ENCODE data around the gene FAM163B. TPM values are rescaled to one million over a fixed set of nuclear protein-coding genes. Genes with fewer than 3 reads are reported as not detected.
"Not testable (repeated sequence)": the region's sequence is repeated elsewhere in the genome, so short reads cannot be mapped to it uniquely, and the experiment has no call there.

Gene FAM163B
- total RNA-seq, 4 donors from 2014 or later, result not detected

DNA sequence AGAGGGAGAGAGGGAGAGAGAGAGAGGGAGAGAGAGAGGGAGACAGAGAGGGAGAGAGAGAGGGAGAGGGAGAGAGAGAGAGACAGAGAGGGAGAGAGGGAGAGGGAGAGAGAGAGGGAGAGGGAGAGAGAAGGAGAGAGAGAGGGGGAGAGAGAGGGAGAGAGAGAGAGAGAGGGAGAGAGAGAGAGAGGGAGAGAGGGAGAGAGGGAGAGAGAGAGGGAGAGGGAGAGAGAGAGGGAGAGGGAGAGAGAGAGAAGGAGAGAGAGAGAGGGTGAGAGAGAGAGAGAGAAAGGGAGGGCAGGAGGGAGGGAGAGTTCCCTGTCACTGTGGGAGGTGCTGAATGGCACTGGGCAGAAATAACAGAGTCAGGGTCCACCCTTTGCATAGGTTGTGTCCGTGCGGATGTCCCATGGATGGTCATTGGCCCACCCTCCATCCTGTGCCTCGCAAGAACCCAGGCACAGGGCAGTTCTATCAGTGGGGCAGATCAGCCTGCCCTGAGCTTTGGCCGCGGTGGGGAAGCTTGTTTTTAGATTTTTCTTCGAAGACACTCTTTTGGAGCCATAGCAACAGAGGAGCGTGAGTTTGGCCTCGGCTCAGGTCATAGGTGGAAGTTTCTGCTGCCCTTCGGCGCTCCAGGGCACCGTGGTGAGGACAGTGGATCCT, 44.6 kb downstream of the FAM163B start:
- no peak for DNase-seq
- Histone ChIP-seq H3K36me3 (no peaks in the 10 kb centered on the region), H3K9me3 (no peaks in the 10 kb centered on the region), H3K4me1 (peaks cover 0 to 8% (median 3%) of the 10 kb centered on the region in 4 donors), H3K4me3 (no peak overlapping the region), H3K27ac (peak overlapping the region in 1 of 4 donors; percentile 27), H3K27me3 (no peaks in the 10 kb centered on the region)
- TF ChIP-seq, protein P1, sequence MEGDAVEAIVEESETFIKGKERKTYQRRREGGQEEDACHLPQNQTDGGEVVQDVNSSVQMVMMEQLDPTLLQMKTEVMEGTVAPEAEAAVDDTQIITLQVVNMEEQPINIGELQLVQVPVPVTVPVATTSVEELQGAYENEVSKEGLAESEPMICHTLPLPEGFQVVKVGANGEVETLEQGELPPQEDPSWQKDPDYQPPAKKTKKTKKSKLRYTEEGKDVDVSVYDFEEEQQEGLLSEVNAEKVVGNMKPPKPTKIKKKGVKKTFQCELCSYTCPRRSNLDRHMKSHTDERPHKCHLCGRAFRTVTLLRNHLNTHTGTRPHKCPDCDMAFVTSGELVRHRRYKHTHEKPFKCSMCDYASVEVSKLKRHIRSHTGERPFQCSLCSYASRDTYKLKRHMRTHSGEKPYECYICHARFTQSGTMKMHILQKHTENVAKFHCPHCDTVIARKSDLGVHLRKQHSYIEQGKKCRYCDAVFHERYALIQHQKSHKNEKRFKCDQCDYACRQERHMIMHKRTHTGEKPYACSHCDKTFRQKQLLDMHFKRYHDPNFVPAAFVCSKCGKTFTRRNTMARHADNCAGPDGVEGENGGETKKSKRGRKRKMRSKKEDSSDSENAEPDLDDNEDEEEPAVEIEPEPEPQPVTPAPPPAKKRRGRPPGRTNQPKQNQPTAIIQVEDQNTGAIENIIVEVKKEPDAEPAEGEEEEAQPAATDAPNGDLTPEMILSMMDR (IDR thresholded peaks at IDR 0.05), result no peak
- TF ChIP-seq POLR2A (IDR thresholded peaks at IDR 0.05), result no peak

DNA sequence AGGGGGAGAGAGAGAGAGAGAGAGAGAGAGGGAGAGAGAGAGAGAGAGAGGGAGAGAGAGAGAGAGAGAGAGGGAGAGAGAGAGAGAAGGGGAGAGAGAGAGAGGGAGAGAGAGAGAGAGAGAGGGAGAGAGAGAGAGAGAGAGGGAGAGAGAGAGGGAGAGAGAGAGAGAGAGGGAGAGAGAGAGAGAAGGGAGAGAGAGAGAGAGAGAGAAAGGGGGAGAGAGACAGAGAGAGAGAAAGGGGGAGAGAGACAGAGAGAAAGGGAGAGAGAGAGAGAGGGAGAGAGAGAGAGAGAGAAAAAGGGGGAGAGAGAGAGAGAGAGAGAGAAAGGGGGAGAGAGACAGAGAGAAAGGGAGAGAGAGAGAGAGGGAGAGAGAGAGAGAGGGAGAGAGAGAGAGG, 45.4 kb downstream of the FAM163B start:
- not testable (repeated sequence) for H3K36me3 ChIP-seq, H3K9me3 ChIP-seq, DNase-seq, H3K4me3 ChIP-seq, H3K27me3 ChIP-seq, H3K27ac ChIP-seq, H3K4me1 ChIP-seq

DNA sequence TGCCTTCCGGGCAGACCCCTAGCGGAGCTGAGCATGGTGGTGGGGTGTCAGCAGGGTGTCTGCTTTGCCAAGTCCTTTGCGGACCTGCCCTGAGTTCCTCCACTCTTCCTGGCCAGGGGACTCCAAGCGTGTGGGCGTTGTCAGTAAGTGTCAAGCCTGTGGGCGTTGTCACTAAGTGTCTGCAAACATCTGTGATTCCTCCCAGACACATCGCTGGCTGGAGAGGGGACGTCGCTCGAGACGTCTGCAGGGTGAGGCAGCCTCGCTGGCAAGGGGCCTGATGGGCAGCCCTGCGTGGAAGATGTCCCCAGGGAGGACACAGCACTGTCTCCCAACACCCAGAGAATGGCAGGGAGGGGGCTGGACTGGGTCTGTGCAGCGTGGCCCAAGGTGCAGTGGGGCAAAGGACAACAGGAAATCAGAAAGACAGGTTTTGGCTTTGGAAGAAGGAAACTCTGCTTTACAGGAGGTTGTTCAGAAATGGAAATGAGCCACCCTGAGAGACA, 45.8 kb downstream of the FAM163B start:
- DNase-seq, result peak in 2 of 3 donors; percentile 57
- Histone ChIP-seq H3K27me3 (no peaks in the 10 kb centered on the region), H3K36me3 (no peaks in the 10 kb centered on the region), H3K4me3 (no peak overlapping the region), H3K4me1 (peaks cover 0 to 11% (median 3%) of the 10 kb centered on the region in 4 donors), H3K9me3 (no peaks in the 10 kb centered on the region), H3K27ac (peak overlapping the region in 1 of 4 donors; percentile 19)
- no peak for TF ChIP-seq POLR2A (IDR thresholded peaks at IDR 0.05)
- TF ChIP-seq, protein P1 (IDR thresholded peaks at IDR 0.05), result no peak

DNA sequence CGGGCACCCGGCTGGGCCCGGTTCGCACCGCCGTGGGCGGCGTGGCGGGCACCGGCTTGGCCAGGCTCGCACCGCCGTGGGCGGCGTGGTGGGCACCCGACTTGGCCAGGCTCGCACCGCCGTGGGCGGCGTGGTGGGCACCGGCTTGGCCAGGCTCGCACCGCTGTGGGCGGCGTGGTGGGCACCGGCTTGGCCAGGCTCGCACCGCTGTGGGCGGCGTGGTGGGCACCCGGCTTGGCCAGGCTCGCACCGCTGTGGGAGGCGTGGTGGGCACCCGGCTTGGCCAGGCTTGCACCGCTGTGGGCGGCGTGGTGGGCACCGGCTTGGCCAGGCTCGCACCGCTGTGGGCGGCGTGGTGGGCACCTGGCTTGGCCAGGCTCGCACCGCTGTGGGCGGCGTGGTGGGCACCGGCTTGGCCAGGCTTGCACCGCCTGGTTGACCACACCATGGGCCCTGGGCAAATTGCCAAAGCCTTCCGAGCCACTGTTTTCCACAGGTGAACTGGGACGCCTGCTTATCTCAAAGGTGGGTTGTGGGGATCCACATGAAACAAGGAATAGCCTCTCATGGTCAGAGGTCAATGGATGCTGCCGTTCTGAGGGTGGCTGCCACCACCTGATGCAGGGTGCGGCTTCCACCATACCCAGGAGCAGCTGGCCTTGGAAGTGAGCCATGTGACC, 46.4 kb downstream of the FAM163B start:
- H3K27ac ChIP-seq, result peak overlapping the region in 1 of 4 donors; percentile 19
- no peaks in the 10 kb centered on the region for H3K27me3 ChIP-seq
- no peaks in the 10 kb centered on the region for H3K36me3 ChIP-seq
- no peak overlapping the region for H3K4me3 ChIP-seq
- no peaks in the 10 kb centered on the region for H3K9me3 ChIP-seq
- H3K4me1 ChIP-seq, result peaks cover 0 to 17% (median 3%) of the 10 kb centered on the region in 4 donors
- TF ChIP-seq POLR2A (IDR thresholded peaks at IDR 0.05), result no peak
- TF ChIP-seq, protein P1 (IDR thresholded peaks at IDR 0.05), result no peak
- DNase-seq, result no peak

DNA sequence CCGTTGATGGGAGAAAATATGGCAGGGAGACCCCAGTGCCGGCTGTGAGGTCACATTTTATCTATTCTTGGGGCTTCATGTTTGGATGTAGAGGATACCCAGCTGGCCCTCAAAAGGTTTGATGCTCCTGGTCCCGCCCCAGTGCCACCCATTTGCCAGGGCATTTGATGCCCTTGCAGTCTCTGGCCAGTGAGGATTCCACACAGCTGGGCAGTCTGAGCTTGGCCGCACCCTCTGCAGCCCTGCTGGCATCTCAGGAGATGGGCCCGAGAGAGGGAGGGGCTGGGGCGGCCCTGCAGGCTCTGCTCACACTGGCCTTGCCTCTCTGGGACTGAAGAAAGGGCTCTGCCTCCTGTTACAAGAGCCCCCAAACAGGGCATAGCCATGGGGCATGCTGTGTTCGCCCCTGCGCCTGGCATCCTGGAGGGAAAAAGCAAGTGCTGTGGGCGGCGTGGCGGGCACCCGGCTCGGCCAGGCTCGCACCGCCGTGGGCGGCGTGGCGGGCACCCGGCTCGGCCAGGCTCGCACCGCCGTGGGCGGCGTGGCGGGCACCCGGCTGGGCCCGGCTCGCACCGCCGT, 47.1 kb downstream of the FAM163B start:
- DNase-seq, result no peak
- Histone ChIP-seq H3K27me3 (no peaks in the 10 kb centered on the region), H3K36me3 (no peaks in the 10 kb centered on the region), H3K27ac (no peak overlapping the region), H3K9me3 (no peaks in the 10 kb centered on the region), H3K4me1 (peaks cover 0 to 21% (median 3%) of the 10 kb centered on the region in 4 donors), H3K4me3 (no peak overlapping the region)
- TF ChIP-seq, protein P1 (IDR thresholded peaks at IDR 0.05), result no peak
- no peak for TF ChIP-seq POLR2A (IDR thresholded peaks at IDR 0.05)

DNA sequence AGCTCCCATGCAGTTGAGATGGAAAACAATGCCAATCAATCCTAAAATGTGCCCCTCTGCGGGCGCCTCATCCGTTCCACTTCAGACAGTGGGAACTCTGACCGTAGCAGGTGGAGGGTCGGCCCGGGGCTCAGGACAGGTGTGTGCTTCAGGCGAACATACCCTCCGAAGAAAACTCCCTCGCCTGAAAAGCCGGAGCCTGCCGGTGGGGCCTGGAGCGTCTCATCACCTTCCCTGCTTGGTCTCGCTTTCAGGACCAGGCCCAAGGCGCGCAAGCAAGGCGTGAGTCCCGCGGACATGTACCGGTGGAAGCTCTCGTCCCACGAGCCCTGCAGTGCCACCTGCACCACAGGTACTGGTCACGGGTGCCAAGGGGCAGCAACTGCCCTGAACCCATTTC, 48.2 kb downstream of the FAM163B start:
- Histone ChIP-seq H3K27ac (no peak overlapping the region), H3K27me3 (no peaks in the 10 kb centered on the region), H3K9me3 (no peaks in the 10 kb centered on the region), H3K36me3 (no peaks in the 10 kb centered on the region), H3K4me3 (no peak overlapping the region), H3K4me1 (peaks cover 0 to 21% (median 3%) of the 10 kb centered on the region in 4 donors)
- no peak for DNase-seq
- TF ChIP-seq, protein P1 (IDR thresholded peaks at IDR 0.05), result no peak
- no peak for TF ChIP-seq POLR2A (IDR thresholded peaks at IDR 0.05)
